Lung (tissue), 12 donors: ENCODE measurements around the gene LIPF. TPM values are rescaled to one million over a fixed set of nuclear protein-coding genes. Genes with fewer than 3 reads are reported as not detected.

Experiments
- ATAC-seq: fragments of 200-7000 bp; cut with Tn5 transposase; one replicate; pipeline ENCODE4 v1.9.1; 2020; ENCODE audit warnings: moderate number of reproducible peaks; ENCODE audit not compliant: insufficient read depth, low FRiP score
- DNase-seq, 3 donors: peaks; one replicate each; pipeline ENCODE4 v3.0.0-alpha.2; 2013 to 2017
- H3K27ac ChIP-seq, 2 donors: one replicate each; pipeline ENCODE4 v1.5.1; 2013; ENCODE audit warnings: mild to moderate bottlenecking in 2 of 2, moderate library complexity in 2 of 2, control low read depth in 1 of 2, inconsistent platforms in 1 of 2, low read depth in 1 of 2, low read length in 1 of 2
- H3K27me3 ChIP-seq, 3 donors: one replicate each; pipeline ENCODE4 v1.5.1; 2013; ENCODE audit warnings: low read length in 2 of 3; ENCODE audit not compliant: control insufficient read depth in 3 of 3, insufficient read depth in 3 of 3
- H3K36me3 ChIP-seq, 4 donors: one replicate each; pipeline ENCODE4 v1.5.1; 2013; ENCODE audit warnings: low read length in 4 of 4, mild to moderate bottlenecking in 1 of 4, moderate library complexity in 1 of 4; ENCODE audit not compliant: control insufficient read depth in 4 of 4, insufficient read depth in 4 of 4
- H3K4me1 ChIP-seq, 5 donors: one replicate each; pipeline ENCODE4 v1.5.1; 2013; ENCODE audit warnings: low read length in 5 of 5, mild to moderate bottlenecking in 2 of 5, moderate library complexity in 1 of 5; ENCODE audit not compliant: control insufficient read depth in 5 of 5, insufficient read depth in 5 of 5
- H3K4me3 ChIP-seq: one replicate; pipeline ENCODE4 v1.5.1; 2013; ENCODE audit warnings: mild to moderate bottlenecking, control low read depth, moderate library complexity
- H3K9ac ChIP-seq, 2 donors: one replicate each; pipeline ENCODE4 v1.5.1; 2013; ENCODE audit warnings: low read length in 2 of 2, control low read depth in 1 of 2; ENCODE audit not compliant: insufficient read depth in 1 of 2
- H3K9me3 ChIP-seq, 4 donors: one replicate each; pipeline ENCODE4 v1.5.1; 2013; ENCODE audit warnings: low read length in 3 of 4, mild to moderate bottlenecking in 1 of 4, moderate library complexity in 1 of 4; ENCODE audit not compliant: control insufficient read depth in 4 of 4, insufficient read depth in 3 of 4
- CTCF ChIP-seq: IDR thresholded peaks from 2 replicates; pipeline ENCODE4 v1.5.1; 2012; ENCODE audit warnings: mild to moderate bottlenecking; ENCODE audit errors: control extremely low read depth, extremely low read depth
- WGBS, 2 donors: extraction: QIAGEN DNeasy Blood & Tissue Kit; methylation state at CpG; one replicate each; pipeline ENCODE4 v1.1.7; 2013; 5-methylcytosine and 5-hydroxymethylcytosine counted together
- polyA plus RNA-seq, 2 donors: library from polyadenylated mRNA; stranded (reverse); fragments of 200-250 nt; gene quantifications; one replicate each; pipeline ENCODE4 v1.2.1, GENCODE V29; 2013
- total RNA-seq, 2 donors: library from RNA; depleted of rRNA in 1 of 2; stranded (reverse); fragments of >200 nt in 1 of 2; gene quantifications; one replicate each; pipeline ENCODE4 v1.2.1, GENCODE V29; 2014 to 2021
- donor health status: control.
- donor health status: control.
- donor health status: Bipolar disorder and iron deficiency.
- donor health status: healthy.
- donor health status: DM: yes; HTN: yes; CAD: no.

The LIPF gene
- total and polyA plus RNA-seq, 4 donors = 0.22 TPM; not detected in 3

- Histone ChIP-seq H3K36me3 (no peaks in the 10 kb centered on the region), H3K9me3 (no peaks in the 10 kb centered on the region), H3K4me1 (no peaks in the 10 kb centered on the region), H3K27me3 (no peaks in the 10 kb centered on the region), H3K27ac (no peak overlapping the region), H3K9ac (no peak overlapping the region), H3K4me3 (no peak overlapping the region)
- 77 to 90% methylated on average over 1 of the region's 1 CpG for WGBS, 2 donors
- DNase-seq = no peak
- TF ChIP-seq CTCF = no peak
- no peak for ATAC-seq
These were observed 45.7 kb upstream of the LIPF start for GRCh38 chr10:88618496-88618895.

- Histone ChIP-seq H3K36me3 (no peaks in the 10 kb centered on the region), H3K9ac (no peak overlapping the region), H3K4me3 (no peak overlapping the region), H3K27ac (no peak overlapping the region), H3K27me3 (no peaks in the 10 kb centered on the region), H3K9me3 (no peaks in the 10 kb centered on the region), H3K4me1 (no peaks in the 10 kb centered on the region)
- ATAC-seq (no peak), DNase-seq (no peak)
- 68 to 85% methylated on average over 1 of the region's 1 CpG for WGBS, 2 donors
- no peak for TF ChIP-seq CTCF
These were observed 43.8 kb upstream of the LIPF start for GRCh38 chr10:88620441-88620840.

- H3K9me3 ChIP-seq = no peaks in the 10 kb centered on the region
- no peak overlapping the region for H3K27ac ChIP-seq
- DNase-seq (no peak), ATAC-seq (no peak)
- H3K4me1 ChIP-seq = no peaks in the 10 kb centered on the region
- no peaks in the 10 kb centered on the region for H3K36me3 ChIP-seq
- H3K4me3 ChIP-seq = no peak overlapping the region
- no peaks in the 10 kb centered on the region for H3K27me3 ChIP-seq
- WGBS, 2 donors = 78 to 86% methylated on average over 2 of the region's 2 CpGs
- TF ChIP-seq CTCF = no peak
- no peak overlapping the region for H3K9ac ChIP-seq
These were observed 40.4 kb upstream of the LIPF start for GRCh38 chr10:88623835-88624234.

- H3K9me3 ChIP-seq = no peaks in the 10 kb centered on the region
- no peaks in the 10 kb centered on the region for H3K36me3 ChIP-seq
- no peaks in the 10 kb centered on the region for H3K4me1 ChIP-seq
- H3K27me3 ChIP-seq = no peaks in the 10 kb centered on the region
- no peak for TF ChIP-seq CTCF
- H3K27ac ChIP-seq = no peak overlapping the region
- no peak overlapping the region for H3K4me3 ChIP-seq
- ATAC-seq (no peak), DNase-seq (peak in 1 of 3 donors; percentile 10)
- no peak overlapping the region for H3K9ac ChIP-seq
These were observed 39.4 kb upstream of the LIPF start for GRCh38 chr10:88624840-88625239.
